ENCODE measurements around the gene ATP6V1C2. TPM values are rescaled to one million over a fixed set of nuclear protein-coding genes. Genes with fewer than 3 reads are reported as not detected.

ATP6V1C2 gene
- total RNA-seq, 1 donor from 2014 or later: not detected

GRCh38 chr2:10772868-10773215, 51.4 kb downstream of the ATP6V1C2 start:
- H3K27me3 Mint-ChIP-seq (ENCODE audit: low read depth): no peaks in the 10 kb centered on the region
- H3K27ac Mint-ChIP-seq (ENCODE audit: unreplicated experiment): no peak overlapping the region
- DNase-seq (ENCODE audit: low spot score): no peak
- no peaks in the 10 kb centered on the region for H3K36me3 Mint-ChIP-seq (ENCODE audit: low read depth)
- no peak overlapping the region for H3K4me3 Mint-ChIP-seq (ENCODE audit: unreplicated experiment)
- TF ChIP-seq CTCF (IDR thresholded peaks at IDR 0.05): no peak
- no peaks in the 10 kb centered on the region for H3K9me3 Mint-ChIP-seq (ENCODE audit: low read depth)
- no peaks in the 10 kb centered on the region for H3K4me1 Mint-ChIP-seq (ENCODE audit: low read depth)

DNA sequence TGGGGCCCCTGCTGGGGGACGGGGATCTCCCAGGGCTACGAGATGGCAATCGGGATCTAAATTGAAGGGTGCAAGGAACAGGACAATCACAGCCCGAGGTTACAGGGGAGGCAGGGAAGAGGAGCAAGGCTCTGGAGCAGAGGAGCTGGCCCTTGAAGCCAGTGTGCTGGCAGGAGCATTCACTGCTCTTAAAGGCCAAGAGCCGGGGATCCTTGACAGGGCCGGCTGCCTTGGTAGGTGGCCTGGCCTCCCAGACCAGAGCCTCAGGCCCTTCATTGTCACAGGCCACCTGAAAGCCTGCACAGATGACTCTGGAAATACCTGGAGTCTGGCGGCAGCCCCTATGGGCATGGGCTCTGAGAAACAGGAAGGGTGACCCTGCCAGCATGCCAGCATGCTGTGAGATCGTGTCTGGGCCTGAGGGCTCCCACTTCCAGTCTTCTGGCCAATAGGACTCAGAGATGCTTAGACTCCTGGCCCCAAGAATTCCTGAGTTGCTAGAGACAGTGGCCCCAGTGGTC, 52.5 kb downstream of the ATP6V1C2 start:
- peaks cover 1% of the 10 kb centered on the region for H3K36me3 Mint-ChIP-seq (ENCODE audit: low read depth)
- DNase-seq (ENCODE audit: low spot score): no peak
- H3K27ac Mint-ChIP-seq (ENCODE audit: unreplicated experiment): no peak overlapping the region
- H3K4me1 Mint-ChIP-seq (ENCODE audit: low read depth): no peaks in the 10 kb centered on the region
- H3K9me3 Mint-ChIP-seq (ENCODE audit: low read depth): no peaks in the 10 kb centered on the region
- no peak overlapping the region for H3K4me3 Mint-ChIP-seq (ENCODE audit: unreplicated experiment)
- H3K27me3 Mint-ChIP-seq (ENCODE audit: low read depth): no peaks in the 10 kb centered on the region
- no peak for TF ChIP-seq CTCF (IDR thresholded peaks at IDR 0.05)

- Mint-ChIP-seq H3K27me3 (ENCODE audit: low read depth) (no peaks in the 10 kb centered on the region), H3K4me3 (ENCODE audit: unreplicated experiment) (no peak overlapping the region), H3K27ac (ENCODE audit: unreplicated experiment) (no peak overlapping the region)
Measured at GRCh38 chr2:10774394-10774793, 53.0 kb downstream of the ATP6V1C2 start.

GRCh38 chr2:10775021-10775780, 53.8 kb downstream of the ATP6V1C2 start:
- H3K4me1 Mint-ChIP-seq (ENCODE audit: low read depth): no peaks in the 10 kb centered on the region
- H3K27me3 Mint-ChIP-seq (ENCODE audit: low read depth): no peaks in the 10 kb centered on the region
- no peaks in the 10 kb centered on the region for H3K9me3 Mint-ChIP-seq (ENCODE audit: low read depth)
- H3K27ac Mint-ChIP-seq (ENCODE audit: unreplicated experiment): no peak overlapping the region
- H3K4me3 Mint-ChIP-seq (ENCODE audit: unreplicated experiment): no peak overlapping the region
- peaks cover 5% of the 10 kb centered on the region for H3K36me3 Mint-ChIP-seq (ENCODE audit: low read depth)
- no peak for TF ChIP-seq CTCF (IDR thresholded peaks at IDR 0.05)
- DNase-seq (ENCODE audit: low spot score): no peak

More at GRCh38 chr2:10774394-10774793, 53.0 kb downstream of the ATP6V1C2 start:
- DNase-seq (ENCODE audit: low spot score): no peak
- Mint-ChIP-seq H3K36me3 (ENCODE audit: low read depth) (peaks cover 1% of the 10 kb centered on the region), H3K4me1 (ENCODE audit: low read depth) (no peaks in the 10 kb centered on the region), H3K9me3 (ENCODE audit: low read depth) (no peaks in the 10 kb centered on the region)
- no peak for TF ChIP-seq CTCF (IDR thresholded peaks at IDR 0.05)

DNA sequence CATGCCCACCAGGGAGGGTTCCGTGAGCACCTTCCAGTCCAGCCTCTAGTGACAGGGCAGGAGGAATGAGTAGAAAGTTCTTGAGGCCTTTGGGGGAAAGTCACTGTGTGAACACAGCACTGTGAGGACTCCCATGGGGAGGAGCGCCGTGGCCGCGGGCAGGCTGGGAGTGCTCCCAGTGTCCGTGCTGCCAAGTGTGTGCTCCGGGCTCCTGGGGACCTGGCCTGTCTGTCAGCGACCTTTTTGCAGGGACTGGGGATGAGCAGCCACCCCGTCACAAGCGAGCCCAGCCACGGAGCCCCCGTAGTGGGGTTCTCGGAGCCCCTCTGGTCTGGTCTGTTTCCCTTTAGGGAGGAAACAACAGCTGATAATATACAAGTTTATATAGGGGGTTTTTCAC, 54.4 kb downstream of the ATP6V1C2 start:
- Mint-ChIP-seq H3K27ac (ENCODE audit: unreplicated experiment) (no peak overlapping the region), H3K27me3 (ENCODE audit: low read depth) (no peaks in the 10 kb centered on the region), H3K36me3 (ENCODE audit: low read depth) (peaks cover 7% of the 10 kb centered on the region), H3K9me3 (ENCODE audit: low read depth) (no peaks in the 10 kb centered on the region), H3K4me1 (ENCODE audit: low read depth) (no peaks in the 10 kb centered on the region), H3K4me3 (ENCODE audit: unreplicated experiment) (no peak overlapping the region)
- no peak for DNase-seq (ENCODE audit: low spot score)
- TF ChIP-seq CTCF (IDR thresholded peaks at IDR 0.05): no peak
